ENCODE measurements around the gene GDPD3. TPM values are rescaled to one million over a fixed set of nuclear protein-coding genes. Genes with fewer than 3 reads are reported as not detected.
A peak's percentile ranks its signal among the peaks of the same experiment; 100 is the strongest.

Gene GDPD3
- total and polyA plus RNA-seq, 2 of the 13 experiments (the other 11 are each of a cell fraction or from before 2014, with no cell fraction given): 18.7 to 20.6 TPM

GRCh38 chr16:30065943-30066760 lies 47.2 kb downstream of the GDPD3 start (continued):
- TF ChIP-seq CSRNP2 (CRISPR knock-in tag; conservative IDR thresholded peaks at IDR 0.05; ENCODE audit: low read depth) (no peak), TMF1 (CRISPR knock-in tag; IDR thresholded peaks at IDR 0.05; ENCODE audit: low read depth) (no peak), LCORL (IDR thresholded peaks at IDR 0.05) (no peak), LCORL (CRISPR knock-in tag; IDR thresholded peaks at IDR 0.05) (no peak), PAWR (CRISPR knock-in tag; IDR thresholded peaks at IDR 0.05; ENCODE audit: borderline replicate concordance) (no peak), ZNF550 (CRISPR knock-in tag; IDR thresholded peaks at IDR 0.05; ENCODE audit: borderline replicate concordance) (0 out of 2 replicates have a peak, but pooled peaks have one; percentile 14), ZNF205 (CRISPR knock-in tag; IDR thresholded peaks at IDR 0.05) (0 out of 2 replicates have a peak, but pooled peaks have one; percentile 1), CCDC6 (CRISPR knock-in tag; IDR thresholded peaks at IDR 0.05) (peak; percentile 50; the same call in 1 of the 2 replicates), STAT6 (CRISPR knock-in tag; IDR thresholded peaks at IDR 0.05; ENCODE audit: borderline replicate concordance) (no peak), POLR2G (IDR thresholded peaks at IDR 0.05; ENCODE audit: low read depth, low read length) (peak; percentile 23; the same call in 1 of the 2 replicates), FLYWCH1 (CRISPR knock-in tag; IDR thresholded peaks at IDR 0.05) (no peak), ARNT2 (CRISPR knock-in tag; IDR thresholded peaks at IDR 0.05; ENCODE audit: low read depth) (no peak; the same call in 1 of the 2 replicates), RBM39 (IDR thresholded peaks at IDR 0.05; ENCODE audit: low read depth, low read length, poor library complexity, severe bottlenecking) (peak; percentile 22), ZNF772 (CRISPR knock-in tag; IDR thresholded peaks at IDR 0.05) (no peak), ZNF670 (CRISPR knock-in tag; IDR thresholded peaks at IDR 0.05; ENCODE audit: borderline replicate concordance) (no peak; the same call in 1 of the 2 replicates), EED (CRISPR knock-in tag; IDR thresholded peaks at IDR 0.05) (no peak; the same call in 1 of the 2 replicates), ZNF263 (CRISPR knock-in tag; IDR thresholded peaks at IDR 0.05) (no peak; the same call in 1 of the 2 replicates), U2AF1 (optimal IDR thresholded peaks at IDR 0.05; ENCODE audit: low read depth, low read length) (no peak), ZNF580 (CRISPR knock-in tag; IDR thresholded peaks at IDR 0.05; ENCODE audit: borderline replicate concordance, low read depth) (no peak; the same call in 1 of the 2 replicates), ZNF75D (CRISPR knock-in tag; IDR thresholded peaks at IDR 0.05; ENCODE audit: borderline replicate concordance) (peak; percentile 80; the same call in 1 of the 2 replicates), LBX2 (CRISPR knock-in tag; IDR thresholded peaks at IDR 0.05; ENCODE audit: borderline replicate concordance) (0 out of 2 replicates have a peak, but pooled peaks have one; percentile 86), THAP8 (CRISPR knock-in tag; IDR thresholded peaks at IDR 0.05; ENCODE audit: borderline replicate concordance) (peak; percentile 48; the same call in 1 of the 2 replicates), HIVEP1 (CRISPR knock-in tag; IDR thresholded peaks at IDR 0.05) (no peak; the same call in 1 of the 2 replicates)

Measured in HepG2 (cell line).